K562 (cell line): ENCODE measurements around the gene SLC25A45.

Experiments used
- ETV5 ChIP-seq: sonication (generic); formaldehyde crosslinking; IDR thresholded peaks from 2 replicates; pipeline ENCODE4 v1.4.0; 2020; ENCODE audit warnings: low read depth, mild to moderate bottlenecking, missing genetic modification reagents
- TF ChIP-seq, protein P1 (sequence below), 2 experiments: IDR thresholded peaks; 2 replicates each; pipeline ENCODE4 v1.6.1; 2012; ENCODE audit warnings: improper control_type of control experiment in 2 of 2, low read depth in 2 of 2, low read length in 2 of 2, borderline replicate concordance in 1 of 2

DNA sequence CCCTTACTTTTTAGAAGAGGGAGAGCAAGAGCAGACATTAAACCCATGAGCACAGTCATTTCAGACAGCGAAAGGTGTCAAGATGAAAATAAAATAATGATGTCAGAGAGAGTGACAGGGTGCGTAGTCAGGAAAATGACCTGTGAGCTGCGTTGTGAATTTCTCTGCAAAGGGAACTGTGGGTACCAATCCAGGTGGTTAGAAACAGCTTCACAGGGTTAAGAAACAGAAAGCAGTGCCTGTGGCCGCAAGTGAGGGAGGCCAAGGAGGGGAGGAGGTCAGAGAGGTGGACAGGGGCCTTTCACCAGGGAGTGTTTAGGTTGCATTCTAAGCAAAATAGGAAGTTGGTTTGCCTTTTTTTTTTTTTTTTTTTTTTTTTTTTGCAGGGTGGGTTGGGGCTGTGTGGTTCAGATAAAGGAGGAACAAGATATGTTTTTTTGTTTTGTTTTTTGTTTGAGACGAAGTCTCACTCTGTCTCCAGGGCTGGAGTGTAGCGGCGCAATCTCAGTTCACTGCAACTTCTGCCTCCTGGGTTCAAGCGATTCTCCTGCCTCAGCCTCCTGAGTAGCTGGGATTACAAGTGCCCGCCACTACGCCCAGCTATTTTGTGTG, 20.0 kb downstream of the SLC25A45 start:
- TF ChIP-seq, protein P1, sequence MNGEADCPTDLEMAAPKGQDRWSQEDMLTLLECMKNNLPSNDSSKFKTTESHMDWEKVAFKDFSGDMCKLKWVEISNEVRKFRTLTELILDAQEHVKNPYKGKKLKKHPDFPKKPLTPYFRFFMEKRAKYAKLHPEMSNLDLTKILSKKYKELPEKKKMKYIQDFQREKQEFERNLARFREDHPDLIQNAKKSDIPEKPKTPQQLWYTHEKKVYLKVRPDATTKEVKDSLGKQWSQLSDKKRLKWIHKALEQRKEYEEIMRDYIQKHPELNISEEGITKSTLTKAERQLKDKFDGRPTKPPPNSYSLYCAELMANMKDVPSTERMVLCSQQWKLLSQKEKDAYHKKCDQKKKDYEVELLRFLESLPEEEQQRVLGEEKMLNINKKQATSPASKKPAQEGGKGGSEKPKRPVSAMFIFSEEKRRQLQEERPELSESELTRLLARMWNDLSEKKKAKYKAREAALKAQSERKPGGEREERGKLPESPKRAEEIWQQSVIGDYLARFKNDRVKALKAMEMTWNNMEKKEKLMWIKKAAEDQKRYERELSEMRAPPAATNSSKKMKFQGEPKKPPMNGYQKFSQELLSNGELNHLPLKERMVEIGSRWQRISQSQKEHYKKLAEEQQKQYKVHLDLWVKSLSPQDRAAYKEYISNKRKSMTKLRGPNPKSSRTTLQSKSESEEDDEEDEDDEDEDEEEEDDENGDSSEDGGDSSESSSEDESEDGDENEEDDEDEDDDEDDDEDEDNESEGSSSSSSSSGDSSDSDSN (IDR thresholded peaks at IDR 0.05; ENCODE audit: borderline replicate concordance in 1 of 2, low read depth in 2 of 2, low read length in 2 of 2) = no peak
- TF ChIP-seq ETV5 (CRISPR knock-in tag) = no peak
